SH-SY5Y (cell line): ENCODE measurements around the gene AP3B2.

Experiments used
- GATA2 ChIP-seq: IDR thresholded peaks from 2 replicates; pipeline ENCODE4 v1.6.1; 2011; ENCODE audit warnings: mild to moderate bottlenecking, low read depth, low read length
- GATA3 ChIP-seq: IDR thresholded peaks from 2 replicates; pipeline ENCODE4 v1.6.1; 2011; ENCODE audit warnings: low read depth, mild to moderate bottlenecking, low read length, moderate library complexity

GRCh38 chr15:82677720-82678323 is 31.9 kb downstream of the AP3B2 start:
- no peak for TF ChIP-seq GATA3
- TF ChIP-seq GATA2, result no peak
